GM23338 (cell line): ENCODE results near the gene CHPF.

Experiments used
- CREB1 ChIP-seq: fragments of 250-450 bp; sonication (Bioruptor Pico); IDR thresholded peaks from 2 replicates; pipeline ENCODE4 v1.5.0; 2020; ENCODE audit warnings: low read depth, mild to moderate bottlenecking, moderate library complexity
- CTCF ChIP-seq, 2 experiments: fragments of 200-600 bp in 1 of 2; sonication (generic) in 1 of 2; conservative IDR thresholded peaks; 2 replicates each; pipeline versions ENCODE4 v1.5.1 to v1.6.1; 2016 to 2017; ENCODE audit warnings: antibody characterized with exemption in 2 of 2, low read depth in 2 of 2, mild to moderate bottlenecking in 2 of 2, moderate library complexity in 1 of 2
- EZH2 ChIP-seq: fragments of 200-600 bp; sonication (generic); IDR thresholded peaks from one replicate; pipeline ENCODE4 v1.8.0; 2017; ENCODE audit warnings: antibody characterized with exemption, mild to moderate bottlenecking, low read depth; ENCODE audit not compliant: unreplicated experiment
- EZH2phosphoT487 ChIP-seq: fragments of 200-600 bp; sonication (generic); IDR thresholded peaks from one replicate; pipeline ENCODE4 v1.8.1; 2018; ENCODE audit warnings: antibody characterized with exemption; ENCODE audit not compliant: unreplicated experiment
- JUNB ChIP-seq: IDR thresholded peaks from one replicate; pipeline ENCODE4 v1.6.1; 2016; ENCODE audit warnings: antibody characterized with exemption; ENCODE audit not compliant: unreplicated experiment
- POLR2AphosphoS5 ChIP-seq: IDR thresholded peaks from 2 replicates; pipeline ENCODE4 v1.6.1; 2016; ENCODE audit warnings: antibody characterized with exemption, low read depth
- REST ChIP-seq: IDR thresholded peaks from one replicate; pipeline ENCODE4 v1.6.1; 2018; ENCODE audit warnings: antibody characterized with exemption; ENCODE audit not compliant: unreplicated experiment
- ZNF114 ChIP-seq: fragments of 250-450 bp; sonication (Bioruptor Pico); IDR thresholded peaks from 2 replicates; pipeline ENCODE4 v1.5.0; 2020; ENCODE audit warnings: mild to moderate bottlenecking, moderate library complexity
- ZNF331 ChIP-seq: fragments of 250-450 bp; sonication (Bioruptor Pico); IDR thresholded peaks from 2 replicates; pipeline ENCODE4 v1.5.0; 2020; ENCODE audit warnings: low read depth, mild to moderate bottlenecking, moderate library complexity

- TF ChIP-seq CTCF (conservative IDR thresholded peaks at IDR 0.05; ENCODE audit: low read depth in 2 of 2): no peak
- no peak for TF ChIP-seq EZH2
- TF ChIP-seq POLR2AphosphoS5: peak; percentile 40; the same call in 1 of the 2 replicates
- no peak for TF ChIP-seq REST
- no peak for TF ChIP-seq JUNB
- no peak for TF ChIP-seq EZH2phosphoT487
- TF ChIP-seq CREB1 (CRISPR knock-in tag): peak; percentile 57; the same call in 1 of the 2 replicates
- no peak for TF ChIP-seq ZNF114 (CRISPR knock-in tag)
- TF ChIP-seq ZNF331 (CRISPR knock-in tag): no peak
These were observed 33.1 kb upstream of the CHPF start for GRCh38 chr2:219576505-219577388.
